Measurements from ENCODE around the gene CELA1.

DNA sequence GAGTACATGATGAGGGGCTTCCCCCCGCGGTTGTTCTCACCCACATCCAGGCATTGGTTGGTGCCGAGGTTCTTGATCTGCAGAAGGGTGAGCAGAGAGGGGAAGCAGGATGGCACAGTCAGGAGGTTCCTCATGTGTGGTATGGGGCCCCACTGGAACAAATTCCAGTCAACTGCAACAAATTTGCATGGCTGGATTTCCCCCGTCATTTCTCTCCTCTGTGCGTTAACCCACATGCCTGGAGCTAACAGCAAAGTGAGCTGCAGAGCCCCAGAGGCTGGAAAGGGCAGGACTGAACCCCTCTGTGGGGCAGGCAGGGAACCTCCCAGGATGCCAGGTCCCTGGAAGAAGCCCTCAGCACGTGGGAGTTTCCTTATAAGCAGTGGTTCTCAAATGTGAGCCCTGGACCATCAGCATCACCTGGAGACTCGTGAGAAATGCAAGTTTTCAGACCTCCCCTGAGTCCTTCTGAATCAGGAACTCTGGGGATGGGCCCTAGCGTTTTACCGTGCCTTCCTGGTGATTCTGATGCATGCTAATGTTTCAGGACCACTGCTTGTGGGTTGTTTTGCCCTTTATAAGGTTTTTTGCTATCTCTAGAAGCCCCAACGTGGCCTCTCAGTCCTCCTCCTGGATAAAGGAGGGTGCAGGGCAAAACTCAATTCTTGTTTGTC lies 11.0 kb upstream of the CELA1 start:
- TF ChIP-seq TAF1 (IDR thresholded peaks at IDR 0.05; ENCODE audit: borderline replicate concordance, insufficient read depth, low read length), result no peak
- TF ChIP-seq POLR2AphosphoS5 (IDR thresholded peaks at IDR 0.05; ENCODE audit: low read depth, low read length), result no peak
- TF ChIP-seq, protein P1, sequence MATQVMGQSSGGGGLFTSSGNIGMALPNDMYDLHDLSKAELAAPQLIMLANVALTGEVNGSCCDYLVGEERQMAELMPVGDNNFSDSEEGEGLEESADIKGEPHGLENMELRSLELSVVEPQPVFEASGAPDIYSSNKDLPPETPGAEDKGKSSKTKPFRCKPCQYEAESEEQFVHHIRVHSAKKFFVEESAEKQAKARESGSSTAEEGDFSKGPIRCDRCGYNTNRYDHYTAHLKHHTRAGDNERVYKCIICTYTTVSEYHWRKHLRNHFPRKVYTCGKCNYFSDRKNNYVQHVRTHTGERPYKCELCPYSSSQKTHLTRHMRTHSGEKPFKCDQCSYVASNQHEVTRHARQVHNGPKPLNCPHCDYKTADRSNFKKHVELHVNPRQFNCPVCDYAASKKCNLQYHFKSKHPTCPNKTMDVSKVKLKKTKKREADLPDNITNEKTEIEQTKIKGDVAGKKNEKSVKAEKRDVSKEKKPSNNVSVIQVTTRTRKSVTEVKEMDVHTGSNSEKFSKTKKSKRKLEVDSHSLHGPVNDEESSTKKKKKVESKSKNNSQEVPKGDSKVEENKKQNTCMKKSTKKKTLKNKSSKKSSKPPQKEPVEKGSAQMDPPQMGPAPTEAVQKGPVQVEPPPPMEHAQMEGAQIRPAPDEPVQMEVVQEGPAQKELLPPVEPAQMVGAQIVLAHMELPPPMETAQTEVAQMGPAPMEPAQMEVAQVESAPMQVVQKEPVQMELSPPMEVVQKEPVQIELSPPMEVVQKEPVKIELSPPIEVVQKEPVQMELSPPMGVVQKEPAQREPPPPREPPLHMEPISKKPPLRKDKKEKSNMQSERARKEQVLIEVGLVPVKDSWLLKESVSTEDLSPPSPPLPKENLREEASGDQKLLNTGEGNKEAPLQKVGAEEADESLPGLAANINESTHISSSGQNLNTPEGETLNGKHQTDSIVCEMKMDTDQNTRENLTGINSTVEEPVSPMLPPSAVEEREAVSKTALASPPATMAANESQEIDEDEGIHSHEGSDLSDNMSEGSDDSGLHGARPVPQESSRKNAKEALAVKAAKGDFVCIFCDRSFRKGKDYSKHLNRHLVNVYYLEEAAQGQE (IDR thresholded peaks at IDR 0.05; ENCODE audit: insufficient read depth in 1 of 2, low read depth in 2 of 2, low read length in 2 of 2), result no peak
- TF ChIP-seq SIN3A (IDR thresholded peaks at IDR 0.05; ENCODE audit: borderline replicate concordance, insufficient read depth, low read length), result no peak
- no peak for TF ChIP-seq FOXP2 (optimal IDR thresholded peaks at IDR 0.05; ENCODE audit: borderline replicate concordance, extremely low read depth, extremely low read length, insufficient read depth)
